H1 (cell line): ENCODE measurements around the gene CCDC93. TPM values are rescaled to one million over a fixed set of nuclear protein-coding genes. Genes with fewer than 3 reads are reported as not detected.

ENCODE experiments used
- CTCF ChIA-PET: fragments of 300-600 bp; sonication (Branson Sonifier 250); formaldehyde crosslinking; loops from one replicate; lab custom pipeline; 2021; ENCODE audit not compliant: partially characterized antibody; lab: Charles Lee
- POLR2A ChIA-PET: fragments of 300-600 bp; sonication (Branson Sonifier 250); formaldehyde crosslinking; loops from one replicate; lab custom pipeline; 2021; ENCODE audit warnings: inconsistent platforms; ENCODE audit not compliant: partially characterized antibody; lab: Charles Lee
- DNase-seq, 2 experiments: peaks; one replicate each; pipeline versions ENCODE4 v3.0.0 to v3.0.0-alpha.2; 2010 to 2022; ENCODE audit warnings: low spot score in 2 of 2, low read depth in 1 of 2, mixed read lengths in 1 of 2
- FAIRE-seq: peaks from 2 replicates; lab custom pipeline; 2011; peaks lifted over from hg19 to GRCh38; lab: Jason Lieb, UNC
- H2AFZ ChIP-seq: 2 replicates; pipeline ENCODE4 v1.8.1; 2012; ENCODE audit warnings: low read length, inconsistent platforms
- H2AK5ac ChIP-seq: 2 replicates; pipeline ENCODE4 v1.6.1; 2013; ENCODE audit warnings: low read depth, low read length
- H2BK120ac ChIP-seq: replicated peaks from 2 replicates; pipeline ENCODE3; 2013; ENCODE audit warnings: low read depth, low read length, inconsistent platforms
- H2BK12ac ChIP-seq: 2 replicates; pipeline ENCODE4 v1.6.1; 2013; ENCODE audit warnings: low read depth, low read length
- H2BK15ac ChIP-seq: 2 replicates; pipeline ENCODE4 v1.6.1; 2013; ENCODE audit warnings: low read length
- H2BK20ac ChIP-seq: 2 replicates; pipeline ENCODE4 v1.6.1; 2013; ENCODE audit warnings: low read length
- H2BK5ac ChIP-seq: 2 replicates; pipeline ENCODE4 v1.6.1; 2013; ENCODE audit warnings: low read depth, low read length
- H3K14ac ChIP-seq: 2 replicates; pipeline ENCODE4 v1.6.1; 2013; ENCODE audit warnings: inconsistent platforms; ENCODE audit not compliant: insufficient read length
- H3K18ac ChIP-seq: 2 replicates; pipeline ENCODE4 v1.6.1; 2013; ENCODE audit warnings: low read length; ENCODE audit errors: extremely low read depth
- H3K23ac ChIP-seq: 2 replicates; pipeline ENCODE4 v1.6.1; 2013; ENCODE audit warnings: inconsistent platforms; ENCODE audit not compliant: insufficient read length
- H3K23me2 ChIP-seq: 2 replicates; pipeline ENCODE4 v1.6.1; 2013; ENCODE audit warnings: low read depth, low read length
- H3K27ac ChIP-seq: 2 replicates; pipeline ENCODE4 v1.6.1; 2011; ENCODE audit warnings: low read depth, low read length, inconsistent platforms
- H3K27me3 ChIP-seq, 4 experiments: replicated peaks in 1 of 4; 1 replicate in 1 of 4; 2 replicates in 3 of 4; pipeline versions ENCODE4 v1.6.1 to v1.8.1; 2011 to 2013; ENCODE audit warnings: low read length in 3 of 4, mild to moderate bottlenecking in 3 of 4, inconsistent platforms in 2 of 4, mixed read lengths in 2 of 4, moderate library complexity in 1 of 4; ENCODE audit not compliant: control insufficient read depth in 3 of 4, insufficient read depth in 3 of 4; ENCODE audit errors: extremely low read depth in 1 of 4
- H3K36me3 ChIP-seq, 4 experiments: 2 replicates each; pipeline versions ENCODE4 v1.6.1 to v1.8.1; 2011 to 2013; ENCODE audit warnings: mild to moderate bottlenecking in 4 of 4, low read length in 3 of 4, moderate library complexity in 2 of 4, control low read depth in 1 of 4, inconsistent platforms in 1 of 4; ENCODE audit not compliant: insufficient read depth in 4 of 4, control insufficient read depth in 2 of 4
- H3K4ac ChIP-seq: replicated peaks from 2 replicates; pipeline ENCODE3; 2013; ENCODE audit warnings: low read length, low read depth, mixed read lengths, inconsistent platforms; ENCODE audit not compliant: insufficient read length
- H3K4me1 ChIP-seq, 4 experiments: replicated peaks in 1 of 4; 1 replicate in 1 of 4; 2 replicates in 3 of 4; pipeline versions ENCODE4 v1.6.1 to v1.8.1; 2011 to 2013; ENCODE audit warnings: low read length in 3 of 4, inconsistent platforms in 2 of 4, mixed read lengths in 1 of 4; ENCODE audit not compliant: insufficient read depth in 4 of 4, control insufficient read depth in 3 of 4
- H3K4me2 ChIP-seq, 2 experiments: 2 replicates each; pipeline versions ENCODE4 v1.6.1 to v1.8.1; 2011 to 2013; ENCODE audit warnings: low read depth in 2 of 2, low read length in 2 of 2, control low read depth in 1 of 2, inconsistent platforms in 1 of 2, mild to moderate bottlenecking in 1 of 2; ENCODE audit not compliant: insufficient read depth in 1 of 2
- H3K4me3 ChIP-seq, 4 experiments: fragments of 200-600, 300-600 bp in 1 of 4; sonication (generic), shearing (Covaris generic), sonication (Bioruptor Twin) in 1 of 4; 2 replicates each; pipeline versions ENCODE4 v1.5.1 to v1.8.1; 2011 to 2016; ENCODE audit warnings: low read length in 4 of 4, low read depth in 3 of 4, control low read depth in 2 of 4, inconsistent platforms in 2 of 4, mild to moderate bottlenecking in 2 of 4, mixed read lengths in 1 of 4, moderate library complexity in 1 of 4; ENCODE audit not compliant: insufficient read depth in 2 of 4; ENCODE audit errors: extremely low read depth in 1 of 4
- H3K56ac ChIP-seq: replicated peaks from 2 replicates; pipeline ENCODE3; 2013; ENCODE audit warnings: low read depth, mild to moderate bottlenecking, mixed read lengths, low read length, inconsistent platforms; ENCODE audit not compliant: insufficient read length
- H3K79me1 ChIP-seq: 2 replicates; pipeline ENCODE4 v1.6.1; 2013; ENCODE audit warnings: low read depth, low read length, control low read depth
- H3K79me2 ChIP-seq, 2 experiments: 2 replicates each; pipeline versions ENCODE4 v1.6.1 to v1.8.1; 2012 to 2013; ENCODE audit warnings: low read length in 2 of 2, mild to moderate bottlenecking in 2 of 2, inconsistent platforms in 1 of 2; ENCODE audit not compliant: insufficient read depth in 2 of 2, control insufficient read depth in 1 of 2
- H3K9ac ChIP-seq, 4 experiments: replicated peaks in 1 of 4; 1 replicate in 1 of 4; 2 replicates in 3 of 4; pipeline versions ENCODE4 v1.6.1 to v1.8.1; 2011 to 2013; ENCODE audit warnings: low read depth in 3 of 4, low read length in 3 of 4, control low read depth in 2 of 4, mild to moderate bottlenecking in 2 of 4, moderate library complexity in 2 of 4, inconsistent platforms in 1 of 4; ENCODE audit errors: extremely low read depth in 1 of 4
- H3K9me3 ChIP-seq, 2 experiments: 2 replicates each; pipeline versions ENCODE4 v1.6.1 to v1.8.1; 2012 to 2013; ENCODE audit warnings: mild to moderate bottlenecking in 2 of 2, moderate library complexity in 2 of 2, control low read depth in 1 of 2, inconsistent platforms in 1 of 2, low read depth in 1 of 2, low read length in 1 of 2, mixed read lengths in 1 of 2; ENCODE audit not compliant: insufficient read depth in 2 of 2
- H4K20me1 ChIP-seq, 2 experiments: replicated peaks in 1 of 2; 2 replicates each; pipeline versions ENCODE3 to v1.8.1; 2011 to 2013; ENCODE audit warnings: inconsistent platforms in 2 of 2, low read length in 2 of 2, mild to moderate bottlenecking in 1 of 2; ENCODE audit not compliant: insufficient read depth in 2 of 2, control insufficient read depth in 1 of 2
- H4K5ac ChIP-seq: 2 replicates; pipeline ENCODE4 v1.6.1; 2013; ENCODE audit warnings: low read length, low read depth, mixed read lengths, inconsistent platforms; ENCODE audit not compliant: insufficient read length
- H4K8ac ChIP-seq: 2 replicates; pipeline ENCODE4 v1.8.0; 2013; ENCODE audit warnings: mild to moderate bottlenecking, moderate library complexity, low read length, inconsistent platforms; ENCODE audit not compliant: insufficient read depth; ENCODE audit errors: extremely low read depth
- H4K91ac ChIP-seq: replicated peaks from 2 replicates; pipeline ENCODE3; 2013; ENCODE audit warnings: low read length, mixed read lengths, inconsistent platforms; ENCODE audit not compliant: insufficient read length
- BACH1 ChIP-seq: IDR thresholded peaks from 2 replicates; pipeline ENCODE4 v1.6.1; 2012; ENCODE audit warnings: low read length, improper control_type of control experiment
- CREB1 ChIP-seq: IDR thresholded peaks from 2 replicates; pipeline ENCODE4 v1.6.1; 2012; ENCODE audit warnings: inconsistent platforms
- CTBP2 ChIP-seq: IDR thresholded peaks from 2 replicates; pipeline ENCODE4 v1.7.0; 2011; ENCODE audit warnings: borderline replicate concordance, mild to moderate bottlenecking, moderate library complexity, mixed read lengths, low read length; ENCODE audit not compliant: insufficient read depth, insufficient read length
- EP300 ChIP-seq, 2 experiments: IDR thresholded peaks; 1 replicate in 1 of 2; 2 replicates in 1 of 2; pipeline ENCODE4 v1.6.1; 2011 to 2012; ENCODE audit warnings: low read depth in 2 of 2, low read length in 2 of 2, mild to moderate bottlenecking in 2 of 2, borderline replicate concordance in 1 of 2, inconsistent platforms in 1 of 2, moderate library complexity in 1 of 2
- POU5F1 ChIP-seq: IDR thresholded peaks from 2 replicates; pipeline ENCODE4 v1.6.1; 2011; ENCODE audit warnings: low read depth, mild to moderate bottlenecking, low read length, moderate library complexity
- RNF2 ChIP-seq: fragments of 200-900, 300-1000 bp; sonication (generic); IDR thresholded peaks from 2 replicates; pipeline ENCODE4 v1.7.1; 2016; ENCODE audit warnings: borderline replicate concordance, low read depth, mild to moderate bottlenecking, antibody characterized with exemption, low read length; ENCODE audit not compliant: poor library complexity, severe bottlenecking; ENCODE audit errors: missing control alignments
- polyA plus RNA-seq, 7 experiments: library from polyadenylated mRNA; depleted of rRNA in 3 of 7; stranded (reverse) in 5 of 7; unstranded in 2 of 7; fragments of >200 nt in 5 of 7; fragments of 200-250 nt in 2 of 7; gene quantifications; 1 replicate in 5 of 7; 2 replicates in 1 of 7; 4 replicates in 1 of 7; pipeline versions ENCODE4 v1.2.1 to v1.2.3, GENCODE V29; 2011 to 2013; ENCODE audit warnings: missing spikeins in 2 of 7, mixed read lengths in 2 of 7
- total RNA-seq: library from RNA; stranded (reverse); fragmentation: NEBNext Ultra II Directional; extraction: Animal tissue kit (Norgen Biotek cat#: 25700); gene quantifications from 2 replicates; pipeline ENCODE4 v1.2.1, GENCODE V29; 2021

CCDC93 gene
- total and polyA plus RNA-seq, 2 of the 8 experiments (the other 6 are each of a cell fraction or from before 2014, with no cell fraction given): 5.5 to 18.0 TPM

- H3K14ac ChIP-seq: no peak overlapping the region
- H2AK5ac ChIP-seq: no peak overlapping the region
- no peak overlapping the region for H3K4ac ChIP-seq
- no peak overlapping the region for H2AFZ ChIP-seq
- peaks cover 0 to 30% of the 10 kb centered on the region in 2 experiments; a peak in 2 of 4 replicates for H3K79me2 ChIP-seq
- H3K9ac ChIP-seq: no peak overlapping the region
- TF ChIP-seq CTBP2 (no peak), RNF2 (no peak), POU5F1 (no peak), EP300 (IDR thresholded peaks at IDR 0.05; ENCODE audit: borderline replicate concordance in 1 of 2, low read depth in 2 of 2, low read length in 2 of 2) (no peak), BACH1 (no peak), CREB1 (no peak)
- H3K23ac ChIP-seq: no peak overlapping the region
- H2BK15ac ChIP-seq: no peak overlapping the region
- peaks cover 12% of the 10 kb centered on the region for H3K23me2 ChIP-seq
- H4K91ac ChIP-seq: no peak overlapping the region
- peaks cover 0 to 5% (median 1%) of the 10 kb centered on the region in 4 experiments; a peak in 3 of 7 replicates for H3K4me1 ChIP-seq
- H3K18ac ChIP-seq: no peak overlapping the region
- peaks cover 0 to 4% of the 10 kb centered on the region in 2 experiments for H4K20me1 ChIP-seq
- no peak overlapping the region for H4K5ac ChIP-seq
- H2BK120ac ChIP-seq: no peak overlapping the region
- no peak overlapping the region for H3K4me2 ChIP-seq
- H4K8ac ChIP-seq: no peak overlapping the region
- DNase-seq (no peak), FAIRE-seq (no peak)
- H3K56ac ChIP-seq: no peak overlapping the region
- H2BK20ac ChIP-seq: no peak overlapping the region
- H3K27me3 ChIP-seq: peaks cover 0 to 11% (median 8%) of the 10 kb centered on the region in 4 experiments; a peak in 5 of 7 replicates
- no peak overlapping the region for H2BK12ac ChIP-seq
- H3K79me1 ChIP-seq: 0 out of 2 replicates have a peak, but pooled peaks cover 2% of the 10 kb centered on the region
- peaks cover 2 to 23% (median 5%) of the 10 kb centered on the region in 4 experiments; a peak in 7 of 8 replicates for H3K36me3 ChIP-seq
- no peak overlapping the region for H2BK5ac ChIP-seq
- POLR2A ChIA-PET: no interaction called here
- H3K4me3 ChIP-seq: no peak overlapping the region
- no peaks in the 10 kb centered on the region for H3K9me3 ChIP-seq
- CTCF ChIA-PET: interaction anchor here (0.9 to 2.5 kb wide), 3 partner anchors 7 to 224 kb away, joined by 3 to 20 read pairs (median 7); no protein-coding TSS in a partner anchor
- no peak overlapping the region for H3K27ac ChIP-seq
These were observed 3.4 kb downstream of the CCDC93 start for GRCh38 chr2:118010473-118010872.
